Measurements from ENCODE around the gene SLC25A23.
A peak's percentile ranks its signal among the peaks of the same experiment; 100 is the strongest.

The SLC25A23 gene

GRCh38 chr19:6466526-6467248 lies 7.1 kb upstream of the SLC25A23 start:
- no peak overlapping the region for H3K4me3 ChIP-seq (ENCODE audit: low read depth, low read length)
- no peaks in the 10 kb centered on the region for H3K9me3 ChIP-seq (ENCODE audit: control insufficient read depth, insufficient read depth, low read length)
- H3K27me3 ChIP-seq (ENCODE audit: control insufficient read depth, insufficient read depth, low read length), result peaks cover 4% of the 10 kb centered on the region; the same call in 1 of the 2 replicates
- peaks cover 7% of the 10 kb centered on the region; the same call in 1 of the 2 replicates for H3K4me1 ChIP-seq (ENCODE audit: control insufficient read depth, insufficient read depth, low read length)
- no peak overlapping the region for H3K27ac ChIP-seq (ENCODE audit: low read depth, low read length)
- peaks cover 15% of the 10 kb centered on the region for H3K36me3 ChIP-seq (ENCODE audit: control insufficient read depth, insufficient read depth, low read length)
- H3K9ac ChIP-seq (ENCODE audit: low read depth, low read length), result no peak overlapping the region

GRCh38 chr19:6465663-6466062 lies 6.1 kb upstream of the SLC25A23 start:
- no peak overlapping the region for H3K9ac ChIP-seq (ENCODE audit: low read depth, low read length)
- H3K4me1 ChIP-seq (ENCODE audit: control insufficient read depth, insufficient read depth, low read length), result 0 out of 2 replicates have a peak, but pooled peaks cover 7% of the 10 kb centered on the region
- H3K27me3 ChIP-seq (ENCODE audit: control insufficient read depth, insufficient read depth, low read length), result peaks cover 4% of the 10 kb centered on the region; the same call in 1 of the 2 replicates
- no peak overlapping the region for H3K27ac ChIP-seq (ENCODE audit: low read depth, low read length)
- no peaks in the 10 kb centered on the region for H3K9me3 ChIP-seq (ENCODE audit: control insufficient read depth, insufficient read depth, low read length)
- 0 out of 2 replicates have a peak overlapping the region, but pooled peaks have one; percentile 79 for H3K4me3 ChIP-seq (ENCODE audit: low read depth, low read length)
- H3K36me3 ChIP-seq (ENCODE audit: control insufficient read depth, insufficient read depth, low read length), result peaks cover 15% of the 10 kb centered on the region

GRCh38 chr19:6465006-6465405 lies 5.4 kb upstream of the SLC25A23 start:
- no peaks in the 10 kb centered on the region for H3K9me3 ChIP-seq (ENCODE audit: control insufficient read depth, insufficient read depth, low read length)
- H3K27me3 ChIP-seq (ENCODE audit: control insufficient read depth, insufficient read depth, low read length), result peaks cover 4% of the 10 kb centered on the region; the same call in 1 of the 2 replicates
- peaks cover 15% of the 10 kb centered on the region for H3K36me3 ChIP-seq (ENCODE audit: control insufficient read depth, insufficient read depth, low read length)
- peak overlapping the region; percentile 35; the same call in 1 of the 2 replicates for H3K9ac ChIP-seq (ENCODE audit: low read depth, low read length)
- H3K27ac ChIP-seq (ENCODE audit: low read depth, low read length), result peak overlapping the region; percentile 59
- 0 out of 2 replicates have a peak, but pooled peaks cover 7% of the 10 kb centered on the region for H3K4me1 ChIP-seq (ENCODE audit: control insufficient read depth, insufficient read depth, low read length)
- peak overlapping the region; percentile 79 for H3K4me3 ChIP-seq (ENCODE audit: low read depth, low read length)

GRCh38 chr19:6464070-6464873 lies 4.7 kb upstream of the SLC25A23 start, which contains the start of gene CRB3:
Gene CRB3 (plus strand): TSS chr19:6464271. CDS start chr19:6464702, 431 bp downstream.
- Histone ChIP-seq H3K9ac (ENCODE audit: low read depth, low read length) (peak within 1 kb of the TSS; percentile 35; the same call in 1 of the 2 replicates), H3K4me3 (ENCODE audit: low read depth, low read length) (peak within 1 kb of the TSS; percentile 79)

GRCh38 chr19:6460099-6460884 lies 700 bp upstream of the SLC25A23 start:
- H3K4me1 ChIP-seq (ENCODE audit: control insufficient read depth, insufficient read depth, low read length), result 0 out of 2 replicates have a peak, but pooled peaks cover 6% of the 10 kb centered on the region
- H3K27me3 ChIP-seq (ENCODE audit: control insufficient read depth, insufficient read depth, low read length), result peaks cover 4% of the 10 kb centered on the region; the same call in 1 of the 2 replicates
- peak overlapping the region; percentile 75 for H3K4me3 ChIP-seq (ENCODE audit: low read depth, low read length)
- H3K9me3 ChIP-seq (ENCODE audit: control insufficient read depth, insufficient read depth, low read length), result no peaks in the 10 kb centered on the region
- H3K9ac ChIP-seq (ENCODE audit: low read depth, low read length), result peak overlapping the region; percentile 22; the same call in 1 of the 2 replicates
- H3K36me3 ChIP-seq (ENCODE audit: control insufficient read depth, insufficient read depth, low read length), result peaks cover 5% of the 10 kb centered on the region; the same call in 1 of the 2 replicates
- H3K27ac ChIP-seq (ENCODE audit: low read depth, low read length), result peak overlapping the region; percentile 60

More at GRCh38 chr19:6464070-6464873, 4.7 kb upstream of the SLC25A23 start, which contains the start of gene CRB3:
- Histone ChIP-seq H3K27me3 (ENCODE audit: control insufficient read depth, insufficient read depth, low read length) (peaks cover 4% of the 10 kb centered on the region; the same call in 1 of the 2 replicates), H3K9me3 (ENCODE audit: control insufficient read depth, insufficient read depth, low read length) (no peaks in the 10 kb centered on the region), H3K36me3 (ENCODE audit: control insufficient read depth, insufficient read depth, low read length) (peaks cover 15% of the 10 kb centered on the region), H3K4me1 (ENCODE audit: control insufficient read depth, insufficient read depth, low read length) (0 out of 2 replicates have a peak, but pooled peaks cover 7% of the 10 kb centered on the region), H3K27ac (ENCODE audit: low read depth, low read length) (peak within 1 kb of the TSS; percentile 59)

- peak overlapping the region; percentile 75 for H3K4me3 ChIP-seq (ENCODE audit: low read depth, low read length)
- no peak overlapping the region for H3K27ac ChIP-seq (ENCODE audit: low read depth, low read length)
- no peak overlapping the region for H3K9ac ChIP-seq (ENCODE audit: low read depth, low read length)
- H3K4me1 ChIP-seq (ENCODE audit: control insufficient read depth, insufficient read depth, low read length), result no peaks in the 10 kb centered on the region
- no peaks in the 10 kb centered on the region; the same call in none of the 2 replicates for H3K9me3 ChIP-seq (ENCODE audit: control insufficient read depth, insufficient read depth, low read length)
- peaks cover 4% of the 10 kb centered on the region; the same call in 1 of the 2 replicates for H3K27me3 ChIP-seq (ENCODE audit: control insufficient read depth, insufficient read depth, low read length)
- H3K36me3 ChIP-seq (ENCODE audit: control insufficient read depth, insufficient read depth, low read length), result peaks cover 17% of the 10 kb centered on the region
These were observed 814 bp downstream of the SLC25A23 start for GRCh38 chr19:6458695-6459261.

- H3K27me3 ChIP-seq (ENCODE audit: control insufficient read depth, insufficient read depth, low read length), result peaks cover 4% of the 10 kb centered on the region; the same call in 1 of the 2 replicates
- no peaks in the 10 kb centered on the region for H3K4me1 ChIP-seq (ENCODE audit: control insufficient read depth, insufficient read depth, low read length)
- no peak overlapping the region for H3K4me3 ChIP-seq (ENCODE audit: low read depth, low read length)
- H3K36me3 ChIP-seq (ENCODE audit: control insufficient read depth, insufficient read depth, low read length), result peaks cover 22% of the 10 kb centered on the region
- no peaks in the 10 kb centered on the region; the same call in none of the 2 replicates for H3K9me3 ChIP-seq (ENCODE audit: control insufficient read depth, insufficient read depth, low read length)
- no peak overlapping the region for H3K27ac ChIP-seq (ENCODE audit: low read depth, low read length)
- no peak overlapping the region for H3K9ac ChIP-seq (ENCODE audit: low read depth, low read length)
These were observed 1.5 kb downstream of the SLC25A23 start for GRCh38 chr19:6457958-6458694.

- Histone ChIP-seq H3K36me3 (ENCODE audit: control insufficient read depth, insufficient read depth, low read length) (peaks cover 28% of the 10 kb centered on the region), H3K27ac (ENCODE audit: low read depth, low read length) (no peak overlapping the region), H3K4me3 (ENCODE audit: low read depth, low read length) (no peak overlapping the region), H3K27me3 (ENCODE audit: control insufficient read depth, insufficient read depth, low read length) (no peaks in the 10 kb centered on the region), H3K9ac (ENCODE audit: low read depth, low read length) (no peak overlapping the region), H3K9me3 (ENCODE audit: control insufficient read depth, insufficient read depth, low read length) (no peaks in the 10 kb centered on the region; the same call in none of the 2 replicates), H3K4me1 (ENCODE audit: control insufficient read depth, insufficient read depth, low read length) (no peaks in the 10 kb centered on the region)
These were observed 3.7 kb downstream of the SLC25A23 start for GRCh38 chr19:6455924-6456323.

- H3K36me3 ChIP-seq (ENCODE audit: control insufficient read depth, insufficient read depth, low read length), result peaks cover 28% of the 10 kb centered on the region
- no peaks in the 10 kb centered on the region; the same call in none of the 2 replicates for H3K9me3 ChIP-seq (ENCODE audit: control insufficient read depth, insufficient read depth, low read length)
- no peaks in the 10 kb centered on the region for H3K27me3 ChIP-seq (ENCODE audit: control insufficient read depth, insufficient read depth, low read length)
- no peak overlapping the region for H3K27ac ChIP-seq (ENCODE audit: low read depth, low read length)
- no peaks in the 10 kb centered on the region for H3K4me1 ChIP-seq (ENCODE audit: control insufficient read depth, insufficient read depth, low read length)
- H3K4me3 ChIP-seq (ENCODE audit: low read depth, low read length), result no peak overlapping the region
- H3K9ac ChIP-seq (ENCODE audit: low read depth, low read length), result no peak overlapping the region
These were observed 5.5 kb downstream of the SLC25A23 start for GRCh38 chr19:6453951-6454565.

Measured in HUES48 (cell line).